22Rv1 (cell line): ENCODE data around the gene PIK3AP1.

Source experiments
- ZFX ChIP-seq: fragments of 450-650 bp; IDR thresholded peaks from 2 replicates; pipeline ENCODE4 v1.6.1; 2017; ENCODE audit warnings: antibody characterized with exemption, borderline replicate concordance
- TF ChIP-seq, protein P1 (sequence below): fragments of 450-650 bp; IDR thresholded peaks from 2 replicates; pipeline ENCODE4 v1.5.1; 2017; ENCODE audit warnings: mild to moderate bottlenecking

DNA sequence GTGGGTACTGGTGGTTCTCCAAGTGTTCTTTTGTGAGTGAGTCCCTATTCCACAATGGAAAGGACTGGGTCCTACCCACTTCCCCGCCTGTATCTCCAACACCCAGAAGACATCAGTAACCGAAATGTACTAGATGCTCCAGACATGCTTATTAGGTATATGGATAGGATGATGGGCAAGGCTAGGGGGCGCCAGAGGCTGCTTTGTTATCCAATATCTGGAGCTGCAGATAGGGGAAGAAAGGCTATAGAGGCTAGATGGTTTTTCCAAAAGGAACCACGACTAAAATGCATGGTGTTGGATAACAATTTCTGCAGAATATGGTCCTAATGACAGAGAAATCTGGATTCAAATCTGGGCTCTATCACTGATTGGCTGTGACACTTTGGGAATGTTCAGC is 77.3 kb downstream of the PIK3AP1 start:
- TF ChIP-seq, protein P1, sequence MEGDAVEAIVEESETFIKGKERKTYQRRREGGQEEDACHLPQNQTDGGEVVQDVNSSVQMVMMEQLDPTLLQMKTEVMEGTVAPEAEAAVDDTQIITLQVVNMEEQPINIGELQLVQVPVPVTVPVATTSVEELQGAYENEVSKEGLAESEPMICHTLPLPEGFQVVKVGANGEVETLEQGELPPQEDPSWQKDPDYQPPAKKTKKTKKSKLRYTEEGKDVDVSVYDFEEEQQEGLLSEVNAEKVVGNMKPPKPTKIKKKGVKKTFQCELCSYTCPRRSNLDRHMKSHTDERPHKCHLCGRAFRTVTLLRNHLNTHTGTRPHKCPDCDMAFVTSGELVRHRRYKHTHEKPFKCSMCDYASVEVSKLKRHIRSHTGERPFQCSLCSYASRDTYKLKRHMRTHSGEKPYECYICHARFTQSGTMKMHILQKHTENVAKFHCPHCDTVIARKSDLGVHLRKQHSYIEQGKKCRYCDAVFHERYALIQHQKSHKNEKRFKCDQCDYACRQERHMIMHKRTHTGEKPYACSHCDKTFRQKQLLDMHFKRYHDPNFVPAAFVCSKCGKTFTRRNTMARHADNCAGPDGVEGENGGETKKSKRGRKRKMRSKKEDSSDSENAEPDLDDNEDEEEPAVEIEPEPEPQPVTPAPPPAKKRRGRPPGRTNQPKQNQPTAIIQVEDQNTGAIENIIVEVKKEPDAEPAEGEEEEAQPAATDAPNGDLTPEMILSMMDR = peak; percentile 76
- no peak for TF ChIP-seq ZFX
